ENCODE data around the gene DENND1A.
A peak's percentile ranks its signal among the peaks of the same experiment; 100 is the strongest.
"Not testable (repeated sequence)": the region's sequence is repeated elsewhere in the genome, so short reads cannot be mapped to it uniquely, and the experiment has no call there.

Gene DENND1A

GRCh38 chr9:123402981-123403509, 526.9 kb downstream of the DENND1A start:
- no peak overlapping the region for H3K4me3 ChIP-seq (ENCODE audit: low read depth, low read length)
- no peak for TF ChIP-seq CTCF (IDR thresholded peaks at IDR 0.05; ENCODE audit: low read depth, low read length)

GRCh38 chr9:123401879-123402513, 527.9 kb downstream of the DENND1A start:
- no peak overlapping the region for H3K4me3 ChIP-seq (ENCODE audit: low read depth, low read length)
- peak; percentile 86 for TF ChIP-seq CTCF (IDR thresholded peaks at IDR 0.05; ENCODE audit: low read depth, low read length)

GRCh38 chr9:123400926-123401503, 528.9 kb downstream of the DENND1A start:
- H3K4me3 ChIP-seq (ENCODE audit: low read depth, low read length): no peak overlapping the region
- no peak for TF ChIP-seq CTCF (IDR thresholded peaks at IDR 0.05; ENCODE audit: low read depth, low read length)

GRCh38 chr9:123399803-123400378, 530.0 kb downstream of the DENND1A start:
- peak; percentile 42 for TF ChIP-seq CTCF (IDR thresholded peaks at IDR 0.05; ENCODE audit: low read depth, low read length)
- no peak overlapping the region for H3K4me3 ChIP-seq (ENCODE audit: low read depth, low read length)

GRCh38 chr9:123398938-123399337, 531.0 kb downstream of the DENND1A start:
- not testable (repeated sequence) for H3K4me3 ChIP-seq (ENCODE audit: low read depth, low read length)

- H3K4me3 ChIP-seq (ENCODE audit: low read depth, low read length): no peak overlapping the region
- TF ChIP-seq CTCF (IDR thresholded peaks at IDR 0.05; ENCODE audit: low read depth, low read length): no peak
These were observed 532.0 kb downstream of the DENND1A start for GRCh38 chr9:123397975-123398374.

- TF ChIP-seq CTCF (IDR thresholded peaks at IDR 0.05; ENCODE audit: low read depth, low read length): no peak
- H3K4me3 ChIP-seq (ENCODE audit: low read depth, low read length): no peak overlapping the region
These were observed 534.0 kb downstream of the DENND1A start for GRCh38 chr9:123395689-123396511.
